Endothelial cell of umbilical vein (primary cell): ENCODE measurements around the gene CTXND1. TPM values are rescaled to one million over a fixed set of nuclear protein-coding genes. Genes with fewer than 3 reads are reported as not detected.

Experiments used
- BruUV-seq: library from RNA; stranded (reverse); fragments of 400-500 nt; replicated peaks from 2 replicates; lab custom pipeline; 2021; lab: Mats Ljungman, UMichigan
- CTCF ChIA-PET: fragments of 300-600, 350-600 bp; sonication (Branson Sonifier 250); formaldehyde crosslinking; loops from one replicate; lab custom pipeline; 2021; ENCODE audit warnings: antibody characterized with exemption, inconsistent platforms; lab: Charles Lee
- POLR2A ChIA-PET: fragments of 300-600, 350-600 bp; sonication (Branson Sonifier 250); formaldehyde crosslinking; loops from one replicate; lab custom pipeline; 2021; ENCODE audit warnings: antibody characterized with exemption, inconsistent platforms; lab: Charles Lee
- DNase-seq: peaks from one replicate; pipeline ENCODE4 v3.0.0-alpha.2; 2011; ENCODE audit warnings: low read depth, low spot score
- FAIRE-seq: peaks from 2 replicates; lab custom pipeline; 2011; peaks lifted over from hg19 to GRCh38; lab: Jason Lieb, UNC
- H2AFZ ChIP-seq: 2 replicates; pipeline ENCODE4 v1.6.0; 2012; ENCODE audit warnings: low read depth, low read length, control low read depth, inconsistent platforms
- H3K27ac ChIP-seq: 2 replicates; pipeline ENCODE4 v1.5.1; 2011; ENCODE audit warnings: low read depth, mild to moderate bottlenecking, control low read depth, low read length, moderate library complexity; ENCODE audit not compliant: insufficient read depth
- H3K27me3 ChIP-seq, 2 experiments: 2 replicates each; pipeline versions ENCODE4 v1.6.0 to v1.6.1; 2011; ENCODE audit warnings: low read length in 2 of 2, mixed read lengths in 1 of 2; ENCODE audit not compliant: control insufficient read depth in 2 of 2, insufficient read depth in 2 of 2
- H3K36me3 ChIP-seq, 2 experiments: 2 replicates in 1 of 2; 3 replicates in 1 of 2; pipeline ENCODE4 v1.5.1; 2011; ENCODE audit warnings: low read length in 2 of 2, mild to moderate bottlenecking in 1 of 2, moderate library complexity in 1 of 2; ENCODE audit not compliant: control insufficient read depth in 2 of 2, insufficient read depth in 2 of 2; ENCODE audit errors: extremely low read depth in 1 of 2
- H3K4me1 ChIP-seq: 3 replicates; pipeline ENCODE4 v1.5.1; 2011; ENCODE audit warnings: mild to moderate bottlenecking, low read length; ENCODE audit not compliant: control insufficient read depth, insufficient read depth; ENCODE audit errors: extremely low read depth
- H3K4me2 ChIP-seq: 2 replicates; pipeline ENCODE4 v1.6.1; 2011; ENCODE audit warnings: low read length, control low read depth, mixed read lengths; ENCODE audit not compliant: insufficient read depth
- H3K4me3 ChIP-seq, 3 experiments: fragments of 200-600 bp in 1 of 3; sonication (generic), shearing (Covaris generic) in 1 of 3; replicated peaks in 1 of 3; 2 replicates each; pipeline ENCODE4 v1.5.1; 2011 to 2016; ENCODE audit warnings: control low read depth in 3 of 3, low read length in 3 of 3, mild to moderate bottlenecking in 2 of 3, inconsistent platforms in 1 of 3, low read depth in 1 of 3, moderate library complexity in 1 of 3; ENCODE audit not compliant: insufficient read depth in 1 of 3
- H3K79me2 ChIP-seq: 2 replicates; pipeline ENCODE4 v1.6.0; 2012; ENCODE audit warnings: low read length, inconsistent platforms; ENCODE audit not compliant: control insufficient read depth, insufficient read depth
- H3K9ac ChIP-seq: replicated peaks from 2 replicates; pipeline ENCODE3; 2011; ENCODE audit warnings: low read length, control low read depth; ENCODE audit not compliant: insufficient read depth; ENCODE audit errors: extremely low read depth
- H3K9me1 ChIP-seq: replicated peaks from 3 replicates; pipeline ENCODE4 v1.6.0; 2011; ENCODE audit warnings: mild to moderate bottlenecking, low read length; ENCODE audit not compliant: control insufficient read depth, insufficient read depth; ENCODE audit errors: extremely low read depth
- H3K9me3 ChIP-seq: replicated peaks from 2 replicates; pipeline ENCODE4 v1.5.1; 2012; ENCODE audit warnings: low read length, inconsistent platforms; ENCODE audit not compliant: control insufficient read depth, insufficient read depth
- H4K20me1 ChIP-seq: replicated peaks from 2 replicates; pipeline ENCODE3; 2011; ENCODE audit warnings: mild to moderate bottlenecking, low read length; ENCODE audit not compliant: control insufficient read depth, insufficient read depth; ENCODE audit errors: extremely low read depth
- EZH2 ChIP-seq: IDR thresholded peaks from 2 replicates; pipeline ENCODE4 v1.6.1; 2012; ENCODE audit warnings: borderline replicate concordance, low read depth, mild to moderate bottlenecking, moderate library complexity, low read length, inconsistent platforms; ENCODE audit not compliant: severe bottlenecking
- FOS ChIP-seq: IDR thresholded peaks from 2 replicates; pipeline ENCODE4 v1.6.1; 2011; ENCODE audit warnings: mild to moderate bottlenecking, low read length, moderate library complexity, borderline replicate concordance; ENCODE audit not compliant: insufficient read depth
- JUN ChIP-seq: IDR thresholded peaks from 2 replicates; pipeline ENCODE4 v1.6.1; 2011; ENCODE audit warnings: borderline replicate concordance, low read depth; ENCODE audit not compliant: insufficient read length, insufficient read depth
- POLR2A ChIP-seq: IDR thresholded peaks from 2 replicates; pipeline ENCODE4 v1.6.1; 2012; ENCODE audit warnings: low read depth, mild to moderate bottlenecking, control low read depth, low read length
- dilution Hi-C: fragments of 300-500 bp; cut with MboI; formaldehyde crosslinking; loops from one replicate; pipeline ENCODE4 v1.15.0; 2019; ENCODE audit warnings: low sequenced_read_pairs; ENCODE audit not compliant: extremely low pct_ligation_motif_present
- intact Hi-C: fragments of 100-400 bp; cut with micrococcal nuclease; formaldehyde crosslinking; loops from one replicate; pipeline ENCODE4 v1.10.0; 2022
- polyA plus RNA-seq, 4 experiments: library from polyadenylated mRNA; depleted of rRNA in 3 of 4; stranded (reverse) in 3 of 4; unstranded in 1 of 4; fragments of >200 nt; gene quantifications; 2 replicates each; pipeline versions ENCODE4 v1.2.1 to v1.2.3, GENCODE V29; 2011 to 2012; ENCODE audit warnings: missing spikeins in 1 of 4
- total RNA-seq: library from RNA; stranded (reverse); gene quantifications from 2 replicates; pipeline ENCODE4 v1.2.3, GENCODE V29; 2021
- TF ChIP-seq, protein P1 (sequence below), 2 donors: IDR thresholded peaks; 1 replicate in 1 of 2; 2 replicates in 1 of 2; pipeline ENCODE4 v1.5.1; 2011; ENCODE audit warnings: low read length in 2 of 2, mild to moderate bottlenecking in 2 of 2, moderate library complexity in 2 of 2, control low read depth in 1 of 2, inconsistent platforms in 1 of 2, low read depth in 1 of 2; ENCODE audit not compliant: insufficient read depth in 1 of 2; ENCODE audit errors: extremely low read depth in 1 of 2
- TF ChIP-seq, protein P2 (sequence below): IDR thresholded peaks from 2 replicates; pipeline ENCODE4 v1.6.1; 2011; ENCODE audit not compliant: insufficient read depth, insufficient read length

CTXND1 gene
- total and polyA plus RNA-seq, 2 donors (not counting 3 experiments of a cell fraction or from before 2014, with no cell fraction given) = not detected

DNA sequence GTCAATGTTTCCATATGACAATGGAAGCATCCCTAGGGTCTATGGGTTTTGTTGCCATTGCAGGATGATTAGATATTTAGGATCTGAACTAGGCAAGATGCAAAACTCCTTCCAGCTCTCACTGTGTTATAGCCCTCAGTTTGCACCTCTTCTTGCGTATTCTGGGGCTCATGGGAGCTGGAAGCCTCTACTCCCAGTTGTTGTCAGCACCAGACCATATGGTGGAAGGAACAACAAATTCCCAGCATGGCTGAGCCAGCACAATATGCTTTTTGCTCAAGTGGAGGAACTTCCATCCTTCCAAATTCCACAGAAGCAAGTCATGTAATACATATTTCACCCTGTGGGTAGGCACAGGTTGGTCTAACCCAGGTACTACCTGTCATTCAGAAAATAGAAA, 18.5 kb upstream of the CTXND1 start:
- H4K20me1 ChIP-seq = no peaks in the 10 kb centered on the region
- dilution Hi-C loops = no loop called here
- POLR2A ChIA-PET = no interaction called here
- intact Hi-C loops = no loop called here
- FAIRE-seq = no peak
- CTCF ChIA-PET = no interaction called here
- no peak overlapping the region for H3K27ac ChIP-seq
- no peaks in the 10 kb centered on the region for H3K9me3 ChIP-seq
- H3K36me3 ChIP-seq = no peaks in the 10 kb centered on the region
- no peak for DNase-seq
- no peaks in the 10 kb centered on the region for H3K27me3 ChIP-seq
- TF ChIP-seq, protein P1, sequence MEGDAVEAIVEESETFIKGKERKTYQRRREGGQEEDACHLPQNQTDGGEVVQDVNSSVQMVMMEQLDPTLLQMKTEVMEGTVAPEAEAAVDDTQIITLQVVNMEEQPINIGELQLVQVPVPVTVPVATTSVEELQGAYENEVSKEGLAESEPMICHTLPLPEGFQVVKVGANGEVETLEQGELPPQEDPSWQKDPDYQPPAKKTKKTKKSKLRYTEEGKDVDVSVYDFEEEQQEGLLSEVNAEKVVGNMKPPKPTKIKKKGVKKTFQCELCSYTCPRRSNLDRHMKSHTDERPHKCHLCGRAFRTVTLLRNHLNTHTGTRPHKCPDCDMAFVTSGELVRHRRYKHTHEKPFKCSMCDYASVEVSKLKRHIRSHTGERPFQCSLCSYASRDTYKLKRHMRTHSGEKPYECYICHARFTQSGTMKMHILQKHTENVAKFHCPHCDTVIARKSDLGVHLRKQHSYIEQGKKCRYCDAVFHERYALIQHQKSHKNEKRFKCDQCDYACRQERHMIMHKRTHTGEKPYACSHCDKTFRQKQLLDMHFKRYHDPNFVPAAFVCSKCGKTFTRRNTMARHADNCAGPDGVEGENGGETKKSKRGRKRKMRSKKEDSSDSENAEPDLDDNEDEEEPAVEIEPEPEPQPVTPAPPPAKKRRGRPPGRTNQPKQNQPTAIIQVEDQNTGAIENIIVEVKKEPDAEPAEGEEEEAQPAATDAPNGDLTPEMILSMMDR (IDR thresholded peaks at IDR 0.05; ENCODE audit: extremely low read depth in 1 of 2, insufficient read depth in 1 of 2, low read depth in 1 of 2, low read length in 2 of 2) = no peak
- TF ChIP-seq, protein P2, sequence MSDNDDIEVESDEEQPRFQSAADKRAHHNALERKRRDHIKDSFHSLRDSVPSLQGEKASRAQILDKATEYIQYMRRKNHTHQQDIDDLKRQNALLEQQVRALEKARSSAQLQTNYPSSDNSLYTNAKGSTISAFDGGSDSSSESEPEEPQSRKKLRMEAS = no peak
- TF ChIP-seq POLR2A (no peak), JUN (no peak)
- no peak overlapping the region for H2AFZ ChIP-seq
- H3K4me2 ChIP-seq = no peak overlapping the region
- no peaks in the 10 kb centered on the region for H3K79me2 ChIP-seq
- no TSS peak for BruUV-seq
- no peak overlapping the region for H3K9ac ChIP-seq
- H3K4me1 ChIP-seq = no peaks in the 10 kb centered on the region
- H3K4me3 ChIP-seq = no peak overlapping the region
- H3K9me1 ChIP-seq = no peaks in the 10 kb centered on the region

GRCh38 chr15:80268101-80268500, 16.1 kb upstream of the CTXND1 start:
- no peaks in the 10 kb centered on the region for H3K27me3 ChIP-seq
- H3K27ac ChIP-seq = no peak overlapping the region
- DNase-seq (no peak), FAIRE-seq (no peak)
- H4K20me1 ChIP-seq = no peaks in the 10 kb centered on the region
- no peak overlapping the region for H3K9ac ChIP-seq
- POLR2A ChIA-PET = no interaction called here
- H2AFZ ChIP-seq = no peak overlapping the region
- no peaks in the 10 kb centered on the region for H3K9me3 ChIP-seq
- H3K36me3 ChIP-seq = no peaks in the 10 kb centered on the region
- no TSS peak for BruUV-seq
- intact Hi-C loops = no loop called here
- H3K4me2 ChIP-seq = no peak overlapping the region
- H3K79me2 ChIP-seq = no peaks in the 10 kb centered on the region
- H3K4me3 ChIP-seq = no peak overlapping the region
- no peak for TF ChIP-seq EZH2
- no peak for TF ChIP-seq FOS
- no peaks in the 10 kb centered on the region for H3K9me1 ChIP-seq
- dilution Hi-C loops = no loop called here
- CTCF ChIA-PET = no interaction called here
- H3K4me1 ChIP-seq = no peaks in the 10 kb centered on the region
